ENCODE measurements around the gene ZBTB7A.

Gene ZBTB7A

DNA sequence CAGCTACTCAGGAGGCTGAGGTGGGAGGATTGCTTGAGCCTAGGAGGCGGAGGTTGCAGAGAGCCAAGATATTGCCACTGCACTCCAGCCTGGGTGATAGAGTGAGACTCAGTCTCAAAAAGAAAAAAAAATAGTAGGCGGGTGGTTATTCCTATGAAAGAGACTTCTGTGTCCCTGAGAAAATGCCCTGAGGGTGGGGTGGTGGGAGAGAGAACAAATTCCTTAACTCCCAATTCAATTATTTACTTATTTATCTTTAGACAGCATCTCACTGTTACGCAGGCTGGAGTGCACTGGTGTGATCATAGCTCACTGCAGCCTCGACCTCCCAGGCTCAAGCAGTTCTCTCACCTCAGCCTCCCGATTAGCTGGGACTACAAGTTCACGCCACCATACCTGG, 71.1 kb downstream of the ZBTB7A start:
- Histone ChIP-seq H3K9ac (ENCODE audit: low read length in 2 of 2) (no peak overlapping the region), H3K36me3 (ENCODE audit: control insufficient read depth in 2 of 2, insufficient read depth in 2 of 2, low read length in 2 of 2) (no peaks in the 10 kb centered on the region), H3K4me3 (ENCODE audit: low read length in 2 of 2) (no peak overlapping the region), H3K27me3 (ENCODE audit: control insufficient read depth in 1 of 2, insufficient read depth in 2 of 2, low read length in 2 of 2) (no peaks in the 10 kb centered on the region), H3K9me3 (ENCODE audit: control insufficient read depth in 2 of 2, low read length in 2 of 2) (no peaks in the 10 kb centered on the region), H3K4me1 (ENCODE audit: control insufficient read depth, insufficient read depth, low read length) (no peaks in the 10 kb centered on the region), H3K27ac (ENCODE audit: low read length) (no peak overlapping the region)
